CD4-positive, CD25-positive, alpha-beta regulatory T cell (primary cell): ENCODE data around the gene ASH1L. TPM values are rescaled to one million over a fixed set of nuclear protein-coding genes. Genes with fewer than 3 reads are reported as not detected.
A peak's percentile ranks its signal among the peaks of the same experiment; 100 is the strongest.
"Not testable (repeated sequence)": the region's sequence is repeated elsewhere in the genome, so short reads cannot be mapped to it uniquely, and the experiment has no call there.

ENCODE experiments used
- ATAC-seq, 2 donors: fragments of 150-1000 bp; cut with Tn5 transposase; one replicate each; pipeline ENCODE4 v1.10.0; 2021; ENCODE audit warnings: low read depth in 2 of 2, moderate number of reproducible peaks in 2 of 2, moderate library complexity in 1 of 2
- DNase-seq, 3 donors: peaks; one replicate each; pipeline versions ENCODE4 v3.0.0 to v3.0.0-alpha.2; 2012 to 2022; ENCODE audit warnings: mixed read lengths in 1 of 3
- H3K27ac ChIP-seq: one replicate; pipeline ENCODE4 v1.7.0; 2013; ENCODE audit warnings: mild to moderate bottlenecking, low read length; ENCODE audit not compliant: insufficient read depth, poor library complexity, severe bottlenecking
- H3K27me3 ChIP-seq: one replicate; pipeline ENCODE4 v1.7.0; 2013; ENCODE audit warnings: low read length; ENCODE audit not compliant: control insufficient read depth, insufficient read depth
- H3K36me3 ChIP-seq: one replicate; pipeline ENCODE4 v1.7.0; 2013; ENCODE audit warnings: mild to moderate bottlenecking, low read length, moderate library complexity; ENCODE audit not compliant: control insufficient read depth, insufficient read depth
- H3K4me1 ChIP-seq: 2 replicates; pipeline ENCODE4 v1.7.0; 2013; ENCODE audit warnings: mild to moderate bottlenecking, low read length; ENCODE audit not compliant: insufficient read depth, control insufficient read depth, poor library complexity, severe bottlenecking
- H3K4me3 ChIP-seq: one replicate; pipeline ENCODE4 v1.7.0; 2013; ENCODE audit warnings: low read depth, mild to moderate bottlenecking, low read length, moderate library complexity
- H3K9me3 ChIP-seq, 2 experiments: 1 replicate in 1 of 2; 2 replicates in 1 of 2; pipeline ENCODE4 v1.7.0; 2013; ENCODE audit warnings: low read length in 2 of 2, mild to moderate bottlenecking in 1 of 2, moderate library complexity in 1 of 2; ENCODE audit not compliant: control insufficient read depth in 2 of 2
- H3K27ac Mint-ChIP-seq, 3 donors: one replicate each; pipeline ENCODE4 v1.8.0; 2020 to 2022; ENCODE audit warnings: mild to moderate bottlenecking in 3 of 3, mixed read lengths in 3 of 3, moderate library complexity in 2 of 3
- H3K27me3 Mint-ChIP-seq: one replicate; pipeline ENCODE4 v1.8.0; 2022; ENCODE audit warnings: mild to moderate bottlenecking, mixed read lengths
- H3K36me3 Mint-ChIP-seq: one replicate; pipeline ENCODE4 v1.8.0; 2020; ENCODE audit warnings: mixed read lengths
- H3K4me1 Mint-ChIP-seq, 4 donors: one replicate each; pipeline ENCODE4 v1.8.0; 2020 to 2022; ENCODE audit warnings: mixed read lengths in 4 of 4, mild to moderate bottlenecking in 1 of 4
- H3K4me3 Mint-ChIP-seq, 4 donors: one replicate each; pipeline ENCODE4 v1.8.0; 2020 to 2022; ENCODE audit warnings: mild to moderate bottlenecking in 4 of 4, mixed read lengths in 4 of 4, moderate library complexity in 3 of 4
- H3K9me3 Mint-ChIP-seq, 7 donors: one replicate each; pipeline ENCODE4 v1.8.0; 2020 to 2022; ENCODE audit warnings: mixed read lengths in 7 of 7, mild to moderate bottlenecking in 3 of 7, moderate library complexity in 2 of 7
- polyA plus RNA-seq, 4 donors: library from polyadenylated mRNA; unstranded; fragments of 300-500 nt; fragmentation: Illumina TruSeq; gene quantifications; one replicate each; pipeline ENCODE4 v1.2.3, GENCODE V29; 2021
- total RNA-seq: library from RNA; stranded (reverse); gene quantifications from one replicate; pipeline ENCODE4 v1.2.3, GENCODE V29; 2022

ASH1L gene
- total and polyA plus RNA-seq, 5 donors from 2014 or later, result 14.1 to 97.8 (median 15.8) TPM

GRCh38 chr1:155570593-155570990, 8.0 kb upstream of the ASH1L start:
- Histone ChIP-seq H3K9me3 (no peaks in the 10 kb centered on the region), H3K36me3 (peaks cover 12% of the 10 kb centered on the region), H3K4me1 (peaks cover 4% of the 10 kb centered on the region), H3K27me3 (no peaks in the 10 kb centered on the region), H3K4me3 (no peak overlapping the region), H3K27ac (no peak overlapping the region)
- peaks cover 13 to 29% (median 17%) of the 10 kb centered on the region in 4 donors for H3K4me1 Mint-ChIP-seq
- H3K9me3 Mint-ChIP-seq, result no peaks in the 10 kb centered on the region
- peaks cover 8% of the 10 kb centered on the region for H3K36me3 Mint-ChIP-seq
- no peaks in the 10 kb centered on the region for H3K27me3 Mint-ChIP-seq
- peak overlapping the region in 1 of 4 donors; percentile 70 for H3K4me3 Mint-ChIP-seq
- peak overlapping the region in 1 of 3 donors; percentile 11 for H3K27ac Mint-ChIP-seq
- ATAC-seq (no peak), DNase-seq (no peak)

GRCh38 chr1:155569988-155570592, 7.5 kb upstream of the ASH1L start:
- ATAC-seq (no peak), DNase-seq (no peak)
- Histone ChIP-seq H3K27me3 (no peaks in the 10 kb centered on the region), H3K27ac (no peak overlapping the region), H3K36me3 (peaks cover 12% of the 10 kb centered on the region), H3K4me3 (no peak overlapping the region), H3K4me1 (peaks cover 7% of the 10 kb centered on the region), H3K9me3 (no peaks in the 10 kb centered on the region)
- Mint-ChIP-seq H3K27ac (peak overlapping the region in 1 of 3 donors; percentile 60), H3K9me3 (no peaks in the 10 kb centered on the region), H3K4me3 (peak overlapping the region in 1 of 4 donors; percentile 70), H3K27me3 (no peaks in the 10 kb centered on the region), H3K4me1 (peaks cover 15 to 34% (median 20%) of the 10 kb centered on the region in 4 donors), H3K36me3 (peaks cover 8% of the 10 kb centered on the region)

GRCh38 chr1:155563377-155564022, 897 bp upstream of the ASH1L start:
- Histone ChIP-seq H3K27ac (peak overlapping the region; percentile 89), H3K4me1 (peaks cover 45% of the 10 kb centered on the region), H3K4me3 (peak overlapping the region; percentile 82)
- H3K27me3 Mint-ChIP-seq, H3K9me3 ChIP-seq, H3K36me3 ChIP-seq, H3K36me3 Mint-ChIP-seq, H3K9me3 Mint-ChIP-seq, H3K27me3 ChIP-seq: not testable (repeated sequence)
- Mint-ChIP-seq H3K4me3 (peak overlapping the region; percentile 96 to 99 (median 98)), H3K27ac (peak overlapping the region; percentile 98 to 100 (median 98)), H3K4me1 (peaks cover 22 to 58% (median 35%) of the 10 kb centered on the region in 4 donors)
- ATAC-seq, result peak in 1 of 2 donors; percentile 4
- peak in 1 of 3 donors; percentile 34 for DNase-seq

GRCh38 chr1:155561779-155562580, 623 bp downstream of the ASH1L start:
- H3K27me3 ChIP-seq, H3K27me3 Mint-ChIP-seq, H3K36me3 ChIP-seq, H3K36me3 Mint-ChIP-seq, H3K9me3 Mint-ChIP-seq, H3K9me3 ChIP-seq: not testable (repeated sequence)
- H3K27ac ChIP-seq, result peak overlapping the region; percentile 89
- ATAC-seq (peak; percentile 28 to 33), DNase-seq (peak in 2 of 3 donors; percentile 62 to 64)
- peak overlapping the region; percentile 96 to 98 (median 97) for H3K27ac Mint-ChIP-seq
- peaks cover 27 to 67% (median 43%) of the 10 kb centered on the region in 4 donors for H3K4me1 Mint-ChIP-seq
- H3K4me1 ChIP-seq, result peaks cover 56% of the 10 kb centered on the region
- peak overlapping the region; percentile 70 for H3K4me3 ChIP-seq
- H3K4me3 Mint-ChIP-seq, result peak overlapping the region; percentile 96 to 99 (median 98)

- DNase-seq, result no peak
- Histone ChIP-seq H3K9me3 (no peaks in the 10 kb centered on the region), H3K4me3 (no peak overlapping the region), H3K27ac (no peak overlapping the region), H3K36me3 (peaks cover 18% of the 10 kb centered on the region), H3K27me3 (no peaks in the 10 kb centered on the region), H3K4me1 (peaks cover 38% of the 10 kb centered on the region)
- no peak for ATAC-seq
- Mint-ChIP-seq H3K4me3 (peak overlapping the region in 1 of 4 donors; percentile 35), H3K27ac (no peak overlapping the region), H3K36me3 (peaks cover 3% of the 10 kb centered on the region), H3K27me3 (no peaks in the 10 kb centered on the region), H3K9me3 (peaks cover 0 to 2% (median 0%) of the 10 kb centered on the region in 7 donors), H3K4me1 (peaks cover 28 to 70% (median 45%) of the 10 kb centered on the region in 4 donors)
Observed at GRCh38 chr1:155555915-155556314, 6.7 kb downstream of the ASH1L start.

- H3K4me1 Mint-ChIP-seq, result peaks cover 28 to 68% (median 45%) of the 10 kb centered on the region in 4 donors
- H3K4me3 Mint-ChIP-seq, result peak overlapping the region in 3 of 4 donors; percentile 5 to 20 (median 12)
Observed at GRCh38 chr1:155553349-155553748, 9.3 kb downstream of the ASH1L start.

GRCh38 chr1:155548706-155549105, 13.9 kb downstream of the ASH1L start:
- Histone ChIP-seq H3K27ac (no peak overlapping the region), H3K27me3 (no peaks in the 10 kb centered on the region), H3K36me3 (no peaks in the 10 kb centered on the region), H3K4me3 (no peak overlapping the region), H3K9me3 (no peaks in the 10 kb centered on the region), H3K4me1 (peaks cover 5% of the 10 kb centered on the region)
- peak overlapping the region in 3 of 4 donors; percentile 7 to 47 (median 38) for H3K4me3 Mint-ChIP-seq
- H3K36me3 Mint-ChIP-seq, result peaks cover 14% of the 10 kb centered on the region
- peaks cover 0 to 2% (median 0%) of the 10 kb centered on the region in 7 donors for H3K9me3 Mint-ChIP-seq
- ATAC-seq (no peak), DNase-seq (no peak)
- H3K27me3 Mint-ChIP-seq, result no peaks in the 10 kb centered on the region
- H3K4me1 Mint-ChIP-seq, result peaks cover 33 to 75% (median 41%) of the 10 kb centered on the region in 4 donors
- peak overlapping the region; percentile 26 to 80 (median 60) for H3K27ac Mint-ChIP-seq

More at GRCh38 chr1:155553349-155553748, 9.3 kb downstream of the ASH1L start:
- Histone ChIP-seq H3K9me3 (no peaks in the 10 kb centered on the region), H3K4me3 (peak overlapping the region; percentile 56), H3K36me3 (peaks cover 18% of the 10 kb centered on the region), H3K27me3 (no peaks in the 10 kb centered on the region), H3K27ac (no peak overlapping the region), H3K4me1 (peaks cover 20% of the 10 kb centered on the region)
- Mint-ChIP-seq H3K27ac (peak overlapping the region in 2 of 3 donors; percentile 34 to 58), H3K36me3 (peaks cover 10% of the 10 kb centered on the region), H3K9me3 (peaks cover 0 to 2% (median 0%) of the 10 kb centered on the region in 7 donors), H3K27me3 (no peaks in the 10 kb centered on the region)
- ATAC-seq (peak in 1 of 2 donors; percentile 43), DNase-seq (no peak)
